PFSK-1 (cell line): Measurements from ENCODE around the gene GNG12.

ENCODE experiments used
- FOXP2 ChIP-seq: optimal IDR thresholded peaks from 2 replicates; pipeline ENCODE3; 2011; ENCODE audit warnings: borderline replicate concordance, control low read depth, inconsistent platforms; ENCODE audit not compliant: insufficient read depth; ENCODE audit errors: extremely low read length, extremely low read depth
- POLR2AphosphoS5 ChIP-seq: IDR thresholded peaks from 2 replicates; pipeline ENCODE4 v1.6.1; 2012; ENCODE audit warnings: low read depth, mild to moderate bottlenecking, control low read depth, low read length, moderate library complexity
- REST ChIP-seq, 2 experiments: IDR thresholded peaks; 2 replicates each; pipeline versions ENCODE4 v1.6.1 to v1.8.0; 2011 to 2012; ENCODE audit warnings: low read depth in 2 of 2, low read length in 2 of 2, control low read depth in 1 of 2, inconsistent platforms in 1 of 2, mild to moderate bottlenecking in 1 of 2, moderate library complexity in 1 of 2; ENCODE audit not compliant: insufficient read depth in 1 of 2
- SIN3A ChIP-seq: IDR thresholded peaks from 2 replicates; pipeline ENCODE4 v1.6.1; 2012; ENCODE audit warnings: mild to moderate bottlenecking, low read length, moderate library complexity, borderline replicate concordance; ENCODE audit not compliant: insufficient read depth
- TAF1 ChIP-seq: IDR thresholded peaks from 2 replicates; pipeline ENCODE4 v1.6.1; 2012; ENCODE audit warnings: low read length, control low read depth, borderline replicate concordance; ENCODE audit not compliant: insufficient read depth

The GNG12 gene

GRCh38 chr1:67833602-67833940, 304 bp upstream of the GNG12 start:
- TF ChIP-seq FOXP2 (no peak), REST (IDR thresholded peaks at IDR 0.05; ENCODE audit: insufficient read depth in 1 of 2, low read depth in 2 of 2, low read length in 2 of 2) (no peak), SIN3A (no peak), POLR2AphosphoS5 (no peak), TAF1 (no peak)

- TF ChIP-seq FOXP2 (peak; percentile 69), TAF1 (no peak), SIN3A (0 out of 2 replicates have a peak, but pooled peaks have one; percentile 36), REST (IDR thresholded peaks at IDR 0.05; ENCODE audit: insufficient read depth in 1 of 2, low read depth in 2 of 2, low read length in 2 of 2) (peak in 1 of 2 experiments; percentile 74; a peak in 1 of 4 replicates), POLR2AphosphoS5 (no peak)
Measured at GRCh38 chr1:67831850-67832513, 1.3 kb downstream of the GNG12 start.

- TF ChIP-seq SIN3A (no peak), FOXP2 (no peak), TAF1 (no peak)
Measured at GRCh38 chr1:67830928-67831830, 2.1 kb downstream of the GNG12 start.

- TF ChIP-seq TAF1: no peak
- TF ChIP-seq FOXP2: no peak
- no peak for TF ChIP-seq POLR2AphosphoS5
- no peak for TF ChIP-seq REST (IDR thresholded peaks at IDR 0.05; ENCODE audit: insufficient read depth in 1 of 2, low read depth in 2 of 2, low read length in 2 of 2)
- TF ChIP-seq SIN3A: no peak
Measured at GRCh38 chr1:67830226-67830625, 3.0 kb downstream of the GNG12 start.

GRCh38 chr1:67827688-67828087, 5.6 kb downstream of the GNG12 start:
- no peak for TF ChIP-seq TAF1
- TF ChIP-seq POLR2AphosphoS5: no peak
- no peak for TF ChIP-seq REST (IDR thresholded peaks at IDR 0.05; ENCODE audit: insufficient read depth in 1 of 2, low read depth in 2 of 2, low read length in 2 of 2)
- no peak for TF ChIP-seq FOXP2
- TF ChIP-seq SIN3A: no peak
